ENCODE measurements around the gene FMNL3. TPM values are rescaled to one million over a fixed set of nuclear protein-coding genes. Genes with fewer than 3 reads are reported as not detected.

FMNL3 gene
- total and polyA plus RNA-seq, 2 of the 13 experiments (the other 11 are each of a cell fraction or from before 2014, with no cell fraction given), result 0.44 to 1.1 TPM

- no peaks in the 10 kb centered on the region for H3K79me2 ChIP-seq (ENCODE audit: insufficient read depth, low read length)
- H3K4me1 ChIP-seq (ENCODE audit: insufficient read depth, low read length), result peaks cover 24% of the 10 kb centered on the region
- intact Hi-C loops (cut with micrococcal nuclease; ENCODE audit: unreplicated experiment), result no loop called here
- no peak overlapping the region for H3K4me3 ChIP-seq (replicated peaks in 1 of 3; ENCODE audit: insufficient read depth in 1 of 3, low read depth in 2 of 3, low read length in 3 of 3)
- in situ Hi-C loops (cut with HindIII; ENCODE audit: extremely low pct_ligation_motif_present, low pct_unique_long_range_greater_than_20kb), result no loop called here
- H3K9me3 ChIP-seq (ENCODE audit: low read length), result no peaks in the 10 kb centered on the region
- WGBS (ENCODE audit: low lambda C conversion rate), result 54% methylated on average over 7 of the region's 7 CpGs
- H3K4me2 ChIP-seq (ENCODE audit: low read depth, low read length), result no peak overlapping the region
- TF ChIP-seq ZNF784 (CRISPR knock-in tag; IDR thresholded peaks at IDR 0.05; ENCODE audit: borderline replicate concordance) (no peak), FOXM1 (CRISPR knock-in tag; IDR thresholded peaks at IDR 0.05) (no peak), MTA1 (CRISPR knock-in tag; IDR thresholded peaks at IDR 0.05; ENCODE audit: borderline replicate concordance) (no peak), FOXC1 (CRISPR knock-in tag; IDR thresholded peaks at IDR 0.05; ENCODE audit: borderline replicate concordance) (no peak), DRAP1 (CRISPR knock-in tag; IDR thresholded peaks at IDR 0.05) (no peak), ZNF441 (CRISPR knock-in tag; IDR thresholded peaks at IDR 0.05; ENCODE audit: borderline replicate concordance) (no peak), RBAK (CRISPR knock-in tag; IDR thresholded peaks at IDR 0.05) (no peak), HHEX (CRISPR knock-in tag; IDR thresholded peaks at IDR 0.05) (no peak), ZSCAN21 (CRISPR knock-in tag; IDR thresholded peaks at IDR 0.05; ENCODE audit: borderline replicate concordance) (no peak), PAWR (CRISPR knock-in tag; IDR thresholded peaks at IDR 0.05; ENCODE audit: borderline replicate concordance) (no peak), U2AF2 (IDR thresholded peaks at IDR 0.05; ENCODE audit: low read depth, low read length) (no peak), ZBED4 (CRISPR knock-in tag; IDR thresholded peaks at IDR 0.05; ENCODE audit: borderline replicate concordance) (no peak), ZBTB42 (CRISPR knock-in tag; IDR thresholded peaks at IDR 0.05) (no peak), ZBTB1 (CRISPR knock-in tag; IDR thresholded peaks at IDR 0.05; ENCODE audit: borderline replicate concordance) (no peak)
- H3K9ac ChIP-seq (ENCODE audit: insufficient read depth, low read depth, low read length), result no peak overlapping the region
- no peaks in the 10 kb centered on the region for H3K36me3 ChIP-seq (replicated peaks in 1 of 2; ENCODE audit: control insufficient read depth in 1 of 2, insufficient read depth in 2 of 2, low read length in 2 of 2)
- DNase-seq (ENCODE audit: low spot score) (no peak), FAIRE-seq (no peak), ATAC-seq (no peak)
- no peaks in the 10 kb centered on the region; a peak in 1 of 5 replicates for H3K27me3 ChIP-seq (ENCODE audit: control insufficient read depth in 1 of 2, insufficient read depth in 2 of 2, low read length in 2 of 2)
- ChIA-PET CTCF (ENCODE audit: low intra/inter-chr PET ratio, low total read pairs) (no interaction called here), POLR2A (interaction anchor here (1.0 kb wide), 1 partner anchor 29 kb away, joined by 3 read pairs; no protein-coding TSS in a partner anchor)
- H4K20me1 ChIP-seq (ENCODE audit: insufficient read depth, low read length), result no peaks in the 10 kb centered on the region
- no peak overlapping the region for H2AFZ ChIP-seq (ENCODE audit: low read length)
- no TSS peak for BruUV-seq (replicated peaks)
- H3K27ac ChIP-seq (ENCODE audit: extremely low read length, insufficient read depth, low read length), result no peak overlapping the region
Observed at GRCh38 chr12:49675137-49675536, 32.1 kb downstream of the FMNL3 start.
